Activated CD8-positive, alpha-beta memory T cell treated with anti-CD3 and anti-CD28 coated beads for 1 hour (primary cell): ENCODE measurements around the gene RNF223.

Experiments
- DNase-seq, 2 donors: peaks; one replicate each; pipeline ENCODE4 v3.0.0-alpha.2; 2020; ENCODE audit warnings: low read depth in 1 of 2; ENCODE audit errors: extremely low read depth in 1 of 2

The RNF223 gene

GRCh38 chr1:1047407-1047806, 26.7 kb downstream of the RNF223 start:
- DNase-seq: no peak

- DNase-seq: no peak
These were observed 27.3 kb downstream of the RNF223 start for GRCh38 chr1:1046767-1047166.

GRCh38 chr1:1046243-1046642, 27.9 kb downstream of the RNF223 start:
- no peak for DNase-seq

DNA sequence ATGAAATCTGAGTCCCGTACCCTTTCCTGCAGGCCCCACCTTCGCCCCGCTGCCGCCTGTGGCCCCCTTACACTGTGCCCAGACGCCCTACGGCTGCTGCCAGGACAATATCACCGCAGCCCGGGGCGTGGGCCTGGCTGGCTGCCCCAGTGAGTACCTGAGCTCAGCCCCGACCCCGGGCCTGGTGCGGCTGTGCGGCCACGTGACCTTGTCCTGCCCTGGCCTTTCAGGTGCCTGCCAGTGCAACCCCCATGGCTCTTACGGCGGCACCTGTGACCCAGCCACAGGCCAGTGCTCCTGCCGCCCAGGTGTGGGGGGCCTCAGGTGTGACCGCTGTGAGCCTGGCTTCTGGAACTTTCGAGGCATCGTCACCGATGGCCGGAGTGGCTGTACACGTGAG, 29.0 kb downstream of the RNF223 start:
- DNase-seq: no peak

- no peak for DNase-seq
These were observed 29.5 kb downstream of the RNF223 start for GRCh38 chr1:1044455-1045078.

DNA sequence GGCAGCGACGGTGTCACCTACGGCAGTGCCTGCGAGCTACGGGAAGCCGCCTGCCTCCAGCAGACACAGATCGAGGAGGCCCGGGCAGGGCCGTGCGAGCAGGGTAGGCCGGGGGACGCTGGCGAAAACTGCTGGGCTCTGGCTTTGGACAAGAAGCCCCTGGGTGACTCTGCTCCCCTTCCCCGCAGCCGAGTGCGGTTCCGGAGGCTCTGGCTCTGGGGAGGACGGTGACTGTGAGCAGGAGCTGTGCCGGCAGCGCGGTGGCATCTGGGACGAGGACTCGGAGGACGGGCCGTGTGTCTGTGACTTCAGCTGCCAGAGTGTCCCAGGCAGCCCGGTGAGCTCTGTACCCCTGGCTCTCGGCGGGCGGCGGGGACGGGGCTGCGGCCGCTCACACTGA, 30.2 kb downstream of the RNF223 start:
- no peak for DNase-seq

GRCh38 chr1:1043411-1043810, 30.7 kb downstream of the RNF223 start:
- DNase-seq: no peak

DNA sequence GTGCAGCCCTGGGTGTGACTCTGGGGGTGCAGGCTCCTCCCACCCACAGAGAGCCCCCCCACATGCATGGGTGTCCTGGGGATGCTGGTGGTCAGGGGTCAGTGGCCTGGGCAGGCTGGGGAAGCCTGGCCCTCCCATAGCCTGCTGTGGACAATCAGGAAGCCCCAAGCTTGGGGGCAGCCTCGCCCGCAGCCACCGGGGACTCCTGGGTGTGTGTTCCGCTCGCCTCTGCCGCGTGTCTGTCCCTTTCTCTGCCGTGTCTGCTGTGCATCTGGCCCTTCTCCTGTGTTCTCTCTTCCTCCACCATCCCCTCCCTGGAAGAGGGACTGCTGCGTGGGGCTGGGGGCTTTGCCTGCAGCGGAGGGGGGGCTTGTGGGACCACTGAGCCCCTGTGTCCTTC, 31.3 kb downstream of the RNF223 start:
- DNase-seq: no peak

DNA sequence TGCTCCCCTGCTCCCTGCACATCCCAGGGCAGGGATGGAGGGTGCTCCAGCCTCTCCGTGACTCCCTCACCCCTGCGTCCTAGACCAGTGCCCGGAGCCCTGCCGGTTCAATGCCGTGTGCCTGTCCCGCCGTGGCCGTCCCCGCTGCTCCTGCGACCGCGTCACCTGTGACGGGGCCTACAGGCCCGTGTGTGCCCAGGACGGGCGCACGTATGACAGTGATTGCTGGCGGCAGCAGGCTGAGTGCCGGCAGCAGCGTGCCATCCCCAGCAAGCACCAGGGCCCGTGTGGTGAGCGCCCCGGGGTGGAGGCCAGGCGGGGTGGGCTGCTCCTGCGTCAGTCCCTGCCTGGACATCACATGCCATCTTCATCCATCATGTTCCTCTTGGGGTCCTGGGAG, 32.2 kb downstream of the RNF223 start:
- DNase-seq: no peak

GRCh38 chr1:1041092-1041523, 33.0 kb downstream of the RNF223 start:
- no peak for DNase-seq

GRCh38 chr1:1040004-1040991, 33.8 kb downstream of the RNF223 start:
- peak; percentile 57 to 63 for DNase-seq

DNA sequence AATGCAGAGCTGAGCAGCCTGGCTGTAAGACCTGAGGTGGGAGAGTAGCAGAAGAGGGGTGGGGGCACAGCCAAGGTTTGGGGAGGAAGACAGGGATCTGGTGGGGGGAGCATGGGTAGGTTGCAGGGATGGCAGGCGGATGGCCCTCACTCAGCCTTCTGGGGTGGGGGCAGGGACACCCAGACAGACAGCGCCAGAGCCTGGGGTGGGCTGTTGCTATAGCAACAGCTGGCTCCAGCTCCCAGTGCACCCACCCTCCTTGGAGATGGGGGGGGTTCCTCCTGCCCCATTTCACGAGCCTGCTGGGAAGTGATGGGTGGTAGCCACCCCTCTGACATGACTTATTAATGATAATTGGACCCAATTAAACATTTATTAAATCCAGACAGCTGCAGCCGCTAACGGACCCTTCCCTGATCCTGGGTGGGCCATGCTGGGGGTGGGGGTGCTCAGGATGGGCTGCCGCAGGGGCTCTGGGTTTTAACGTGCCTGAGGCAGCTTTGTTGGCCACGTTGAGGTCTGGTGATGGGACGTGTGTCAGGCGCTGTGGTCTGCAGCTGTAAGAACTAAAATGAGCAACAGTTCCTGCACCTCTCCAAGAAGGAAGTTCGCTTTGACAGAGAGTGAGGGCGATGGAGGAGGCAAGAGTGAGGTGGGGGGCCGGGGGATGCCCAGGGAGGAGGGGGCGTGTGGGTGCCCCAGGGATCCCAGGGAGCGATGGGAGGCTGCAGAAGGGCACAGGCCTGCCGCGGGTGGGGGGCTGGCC, 34.8 kb downstream of the RNF223 start:
- no peak for DNase-seq

DNA sequence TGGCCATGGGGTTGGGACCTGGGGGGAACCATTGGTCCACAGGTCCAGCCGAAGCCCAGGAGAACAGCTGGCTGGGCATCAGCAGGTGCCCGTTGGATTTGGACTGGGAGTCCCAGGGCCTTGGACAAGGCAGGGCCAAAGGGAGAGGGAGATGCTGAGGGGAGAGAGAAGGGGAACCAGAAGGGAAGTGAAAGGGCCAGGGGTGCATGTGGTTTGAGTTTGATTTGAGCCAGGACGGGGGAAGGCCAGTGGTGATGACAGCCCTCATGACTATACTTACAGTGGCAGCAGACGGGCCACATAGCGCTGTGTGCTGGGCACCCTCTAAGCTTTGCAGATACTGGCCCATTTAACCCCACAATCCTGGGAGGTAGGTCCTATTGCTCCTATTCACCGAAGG, 35.4 kb downstream of the RNF223 start:
- no peak for DNase-seq

DNA sequence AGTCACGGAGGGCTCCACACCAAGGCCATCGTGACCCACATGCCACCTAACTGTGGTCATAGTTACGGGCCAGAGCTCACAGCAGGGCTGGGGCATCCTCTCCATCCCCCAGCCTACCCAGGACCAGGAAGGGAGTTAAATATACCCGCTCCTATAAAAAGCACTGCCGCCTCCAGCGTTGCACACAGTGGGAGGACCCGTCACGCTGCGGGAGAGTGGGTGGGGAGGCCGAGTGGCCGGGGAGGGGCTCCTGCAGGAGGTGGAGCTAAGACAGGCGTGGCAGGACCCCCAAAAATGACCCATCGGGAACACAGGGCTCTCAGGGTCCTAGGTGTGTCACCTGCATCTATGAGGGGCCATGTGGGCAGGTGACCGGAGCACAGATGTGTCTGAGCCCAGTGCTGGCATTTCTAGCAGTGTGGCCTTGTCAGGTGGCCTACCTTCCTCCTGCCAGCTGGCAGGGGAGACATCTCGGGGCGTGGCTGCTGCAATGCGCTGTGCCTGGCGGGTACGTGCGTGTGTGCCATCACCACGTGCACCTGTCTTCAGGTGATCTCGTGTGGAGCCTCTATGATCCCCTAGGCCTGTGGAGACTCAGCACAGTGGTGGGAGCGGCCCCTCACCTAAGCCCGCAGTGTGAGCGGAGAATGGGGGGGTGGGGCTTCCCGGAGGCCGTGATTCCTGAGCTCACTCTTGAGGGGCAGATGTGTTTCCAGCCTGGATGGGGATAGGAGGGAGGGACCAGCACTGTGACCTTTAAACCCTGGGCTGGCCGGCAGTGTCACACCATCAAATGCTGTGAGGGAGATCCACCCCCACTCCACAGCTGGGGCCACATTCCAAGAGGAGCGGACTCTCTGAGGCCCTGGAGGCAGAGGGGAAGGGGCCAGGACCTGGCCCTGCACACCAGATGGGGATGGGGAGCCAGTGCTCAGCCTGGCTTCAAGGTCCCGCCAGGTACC, 36.5 kb downstream of the RNF223 start:
- no peak for DNase-seq

DNA sequence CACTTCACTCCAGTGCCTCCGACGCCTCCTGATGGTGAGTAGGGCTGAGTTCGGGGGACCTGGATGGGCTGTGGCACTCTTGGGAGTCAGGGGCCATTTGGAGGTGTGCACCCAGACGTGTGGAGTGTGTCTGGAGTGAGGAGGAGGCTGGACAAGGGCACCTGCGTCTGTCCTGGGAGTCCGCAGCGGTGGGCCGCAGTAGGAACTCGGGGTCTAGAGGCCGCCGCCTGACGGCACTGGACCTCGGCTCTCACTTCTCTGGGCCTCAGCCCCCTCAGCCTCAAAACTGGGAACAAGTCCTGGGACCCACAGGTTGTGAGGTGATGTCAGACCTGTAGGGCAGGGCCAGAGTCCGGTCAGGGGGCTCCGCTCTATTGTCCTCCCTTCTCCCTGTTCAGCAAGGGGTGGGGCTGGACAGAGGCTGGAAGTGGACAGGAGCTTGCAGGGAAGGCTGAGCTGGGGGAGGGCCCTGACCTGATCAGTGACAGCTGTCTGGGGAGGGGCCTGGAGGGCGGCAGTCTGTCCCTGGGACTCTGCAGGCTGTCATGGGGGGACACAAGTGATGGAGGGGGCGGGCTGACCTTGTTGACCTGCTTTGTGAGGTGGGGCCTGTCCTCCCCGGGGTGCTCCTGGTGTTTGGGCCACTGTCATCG, 38.7 kb downstream of the RNF223 start:
- DNase-seq: no peak

DNA sequence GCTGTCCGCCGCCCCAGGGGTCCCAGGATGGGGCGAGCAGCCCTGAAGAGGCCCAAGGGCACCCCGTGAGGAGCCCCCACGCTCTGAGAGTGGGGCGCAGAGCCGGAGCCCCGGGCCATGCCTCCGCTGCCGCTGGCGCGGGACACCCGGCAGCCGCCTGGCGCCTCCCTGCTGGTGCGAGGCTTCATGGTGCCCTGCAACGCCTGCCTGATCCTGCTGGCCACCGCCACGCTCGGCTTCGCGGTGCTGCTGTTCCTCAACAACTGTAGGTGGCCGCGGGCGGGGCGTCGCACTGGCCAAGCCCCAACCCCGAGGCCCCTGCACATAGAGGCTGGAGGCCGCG, 39.7 kb downstream of the RNF223 start:
- no peak for DNase-seq

- no peak for DNase-seq
These were observed 40.2 kb downstream of the RNF223 start for GRCh38 chr1:1033731-1034438.

- DNase-seq: peak; percentile 70 to 79
These were observed 41.0 kb downstream of the RNF223 start for GRCh38 chr1:1033009-1033587.

- DNase-seq: no peak
These were observed 41.7 kb downstream of the RNF223 start for GRCh38 chr1:1032424-1032823.
